ENCODE measurements around the gene TTC27. TPM values are rescaled to one million over a fixed set of nuclear protein-coding genes. Genes with fewer than 3 reads are reported as not detected.

TTC27 gene
- total and polyA plus RNA-seq, 10 of the 15 experiments (the other 5 are each of a cell fraction or from before 2014, with no cell fraction given) = 20.4 to 34.9 (median 26.0) TPM

DNA sequence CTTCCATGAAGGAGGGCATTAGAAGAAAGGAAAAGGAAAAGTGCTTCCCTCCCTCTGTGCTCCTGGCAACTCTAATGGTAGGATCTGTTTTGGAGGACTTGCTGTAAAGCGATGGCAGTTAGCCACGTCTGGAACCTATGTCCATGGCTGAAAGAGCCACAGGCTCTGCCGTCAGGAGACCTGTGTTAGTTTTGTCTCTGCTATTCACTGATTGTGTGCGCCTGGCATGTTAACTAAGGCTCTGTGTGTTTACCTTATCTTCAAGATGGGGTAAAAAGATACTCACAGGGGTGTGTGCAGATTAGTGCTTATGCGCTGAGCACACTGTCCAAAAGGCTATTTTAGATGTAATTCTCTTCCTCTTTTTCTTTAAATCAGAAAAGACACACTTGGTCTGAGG, 209.1 kb downstream of the TTC27 start:
- ChIA-PET CTCF (interaction anchor here (0.5 to 1.4 kb wide), 3 partner anchors 12 to 87 kb away, joined by 3 to 6 read pairs (median 3); no protein-coding TSS in a partner anchor), SMC1A (ENCODE audit: uncharacterized antibody, unreplicated experiment) (interaction anchor here (0.6 kb wide), 1 partner anchor 10 kb away, joined by 3 read pairs; no protein-coding TSS in a partner anchor), POLR2A (no interaction called here), RAD21 (ENCODE audit: unreplicated experiment) (no interaction called here)
- 0 out of 2 replicates have a peak, but pooled peaks cover 7% of the 10 kb centered on the region for H3K4me1 ChIP-seq (ENCODE audit: control insufficient read depth, insufficient read depth, low read length)
- no peak overlapping the region for H3K4me3 ChIP-seq
- no peak overlapping the region for H3K27ac ChIP-seq (ENCODE audit: control insufficient read depth, insufficient read depth)
- no peak overlapping the region for H3K4me2 ChIP-seq (ENCODE audit: control insufficient read depth, insufficient read depth)
- no peaks in the 10 kb centered on the region for H4K20me1 ChIP-seq (ENCODE audit: control insufficient read depth, insufficient read depth)
- no peaks in the 10 kb centered on the region for H3K9me3 ChIP-seq (replicated peaks; ENCODE audit: control insufficient read depth, insufficient read depth, low read length)
- FAIRE-seq (no peak), DNase-seq (ENCODE audit: low read depth, low spot score) (no peak), ATAC-seq (no peak)
- no peaks in the 10 kb centered on the region for H3K79me2 ChIP-seq (ENCODE audit: control insufficient read depth, insufficient read depth, low read length)
- TF ChIP-seq LARP7 (IDR thresholded peaks at IDR 0.05) (no peak), ESRRA (IDR thresholded peaks at IDR 0.05; ENCODE audit: low read length) (no peak), SRF (IDR thresholded peaks at IDR 0.05; ENCODE audit: low read depth in 2 of 2, low read length in 2 of 2) (no peak), MEF2B (IDR thresholded peaks at IDR 0.05; ENCODE audit: partially characterized antibody, poor library complexity, severe bottlenecking) (no peak), NR2C1 (IDR thresholded peaks at IDR 0.05) (no peak), JUND (IDR thresholded peaks at IDR 0.05; ENCODE audit: low read depth, low read length) (no peak), CEBPB (IDR thresholded peaks at IDR 0.05; ENCODE audit: borderline replicate concordance in 1 of 2, low read depth in 2 of 2, low read length in 2 of 2) (no peak)
- TF ChIP-seq, protein P1, sequence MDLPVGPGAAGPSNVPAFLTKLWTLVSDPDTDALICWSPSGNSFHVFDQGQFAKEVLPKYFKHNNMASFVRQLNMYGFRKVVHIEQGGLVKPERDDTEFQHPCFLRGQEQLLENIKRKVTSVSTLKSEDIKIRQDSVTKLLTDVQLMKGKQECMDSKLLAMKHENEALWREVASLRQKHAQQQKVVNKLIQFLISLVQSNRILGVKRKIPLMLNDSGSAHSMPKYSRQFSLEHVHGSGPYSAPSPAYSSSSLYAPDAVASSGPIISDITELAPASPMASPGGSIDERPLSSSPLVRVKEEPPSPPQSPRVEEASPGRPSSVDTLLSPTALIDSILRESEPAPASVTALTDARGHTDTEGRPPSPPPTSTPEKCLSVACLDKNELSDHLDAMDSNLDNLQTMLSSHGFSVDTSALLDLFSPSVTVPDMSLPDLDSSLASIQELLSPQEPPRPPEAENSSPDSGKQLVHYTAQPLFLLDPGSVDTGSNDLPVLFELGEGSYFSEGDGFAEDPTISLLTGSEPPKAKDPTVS (IDR thresholded peaks at IDR 0.05; ENCODE audit: low read depth, low read length) = no peak
- BruUV-seq (replicated peaks) = no TSS peak
- H3K9ac ChIP-seq (ENCODE audit: control insufficient read depth, insufficient read depth, low read length) = no peak overlapping the region
- H2AFZ ChIP-seq (ENCODE audit: control insufficient read depth, low read depth, low read length) = no peak overlapping the region
- 88% methylated on average over 5 of the region's 5 CpGs for WGBS (ENCODE audit: insufficient coverage, insufficient replicate concordance, low lambda C conversion rate, missing lambda C conversion rate)
- no peaks in the 10 kb centered on the region for H3K36me3 ChIP-seq (ENCODE audit: control insufficient read depth in 2 of 2, insufficient read depth in 2 of 2, low read length in 1 of 2)
- no peaks in the 10 kb centered on the region for H3K27me3 ChIP-seq (replicated peaks in 1 of 2; ENCODE audit: control insufficient read depth in 2 of 2, insufficient read depth in 2 of 2, low read length in 1 of 2)
- in situ Hi-C loops (cut with MboI) (no loop called here), intact Hi-C loops (cut with micrococcal nuclease; ENCODE audit: unreplicated experiment) (no loop called here)
